Liver (tissue), 3 donors: ENCODE results near the gene VWA5B2.

Source experiments
- RAD21 ChIP-seq, 2 donors: IDR thresholded peaks; 2 replicates each; pipeline ENCODE4 v1.6.1; 2016; ENCODE audit warnings: antibody characterized with exemption in 2 of 2, mild to moderate bottlenecking in 2 of 2
- TAF1 ChIP-seq: conservative IDR thresholded peaks from 2 replicates; pipeline ENCODE4 v1.6.1; 2016; ENCODE audit warnings: antibody characterized with exemption, mild to moderate bottlenecking
- TF ChIP-seq, protein P1 (sequence below): fragments of 150-350 bp; IDR thresholded peaks from 2 replicates; pipeline ENCODE4 v1.5.1; 2017; ENCODE audit warnings: improper control_type of control experiment, low read depth, low read length; ENCODE audit not compliant: missing input control
- TF ChIP-seq, protein P2 (sequence below): IDR thresholded peaks from 2 replicates; pipeline ENCODE4 v1.6.1; 2016; ENCODE audit warnings: antibody characterized with exemption, mild to moderate bottlenecking
- donor health status: healthy.
- donor health status: healthy.

DNA sequence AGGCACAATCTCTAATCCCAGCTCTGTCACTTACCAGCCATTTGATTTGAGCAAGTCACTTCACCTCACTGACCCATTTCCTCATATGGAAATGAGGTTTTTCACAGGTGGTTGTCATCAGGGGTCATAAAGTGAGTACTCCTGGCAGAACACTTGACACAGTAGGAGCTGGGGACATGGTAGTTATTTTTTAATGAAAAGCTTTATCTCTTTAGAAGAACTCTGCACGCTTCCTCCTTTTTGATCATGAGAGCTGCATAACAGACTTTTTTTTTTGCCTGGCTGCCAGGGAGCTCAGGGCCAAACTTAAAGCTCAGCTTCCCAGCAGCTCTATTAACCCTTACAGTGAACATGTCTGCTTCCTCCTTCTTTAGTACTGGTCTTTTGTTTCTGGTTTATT lies 8.4 kb downstream of the VWA5B2 start:
- TF ChIP-seq, protein P1, sequence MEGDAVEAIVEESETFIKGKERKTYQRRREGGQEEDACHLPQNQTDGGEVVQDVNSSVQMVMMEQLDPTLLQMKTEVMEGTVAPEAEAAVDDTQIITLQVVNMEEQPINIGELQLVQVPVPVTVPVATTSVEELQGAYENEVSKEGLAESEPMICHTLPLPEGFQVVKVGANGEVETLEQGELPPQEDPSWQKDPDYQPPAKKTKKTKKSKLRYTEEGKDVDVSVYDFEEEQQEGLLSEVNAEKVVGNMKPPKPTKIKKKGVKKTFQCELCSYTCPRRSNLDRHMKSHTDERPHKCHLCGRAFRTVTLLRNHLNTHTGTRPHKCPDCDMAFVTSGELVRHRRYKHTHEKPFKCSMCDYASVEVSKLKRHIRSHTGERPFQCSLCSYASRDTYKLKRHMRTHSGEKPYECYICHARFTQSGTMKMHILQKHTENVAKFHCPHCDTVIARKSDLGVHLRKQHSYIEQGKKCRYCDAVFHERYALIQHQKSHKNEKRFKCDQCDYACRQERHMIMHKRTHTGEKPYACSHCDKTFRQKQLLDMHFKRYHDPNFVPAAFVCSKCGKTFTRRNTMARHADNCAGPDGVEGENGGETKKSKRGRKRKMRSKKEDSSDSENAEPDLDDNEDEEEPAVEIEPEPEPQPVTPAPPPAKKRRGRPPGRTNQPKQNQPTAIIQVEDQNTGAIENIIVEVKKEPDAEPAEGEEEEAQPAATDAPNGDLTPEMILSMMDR = no peak
- TF ChIP-seq, protein P2, sequence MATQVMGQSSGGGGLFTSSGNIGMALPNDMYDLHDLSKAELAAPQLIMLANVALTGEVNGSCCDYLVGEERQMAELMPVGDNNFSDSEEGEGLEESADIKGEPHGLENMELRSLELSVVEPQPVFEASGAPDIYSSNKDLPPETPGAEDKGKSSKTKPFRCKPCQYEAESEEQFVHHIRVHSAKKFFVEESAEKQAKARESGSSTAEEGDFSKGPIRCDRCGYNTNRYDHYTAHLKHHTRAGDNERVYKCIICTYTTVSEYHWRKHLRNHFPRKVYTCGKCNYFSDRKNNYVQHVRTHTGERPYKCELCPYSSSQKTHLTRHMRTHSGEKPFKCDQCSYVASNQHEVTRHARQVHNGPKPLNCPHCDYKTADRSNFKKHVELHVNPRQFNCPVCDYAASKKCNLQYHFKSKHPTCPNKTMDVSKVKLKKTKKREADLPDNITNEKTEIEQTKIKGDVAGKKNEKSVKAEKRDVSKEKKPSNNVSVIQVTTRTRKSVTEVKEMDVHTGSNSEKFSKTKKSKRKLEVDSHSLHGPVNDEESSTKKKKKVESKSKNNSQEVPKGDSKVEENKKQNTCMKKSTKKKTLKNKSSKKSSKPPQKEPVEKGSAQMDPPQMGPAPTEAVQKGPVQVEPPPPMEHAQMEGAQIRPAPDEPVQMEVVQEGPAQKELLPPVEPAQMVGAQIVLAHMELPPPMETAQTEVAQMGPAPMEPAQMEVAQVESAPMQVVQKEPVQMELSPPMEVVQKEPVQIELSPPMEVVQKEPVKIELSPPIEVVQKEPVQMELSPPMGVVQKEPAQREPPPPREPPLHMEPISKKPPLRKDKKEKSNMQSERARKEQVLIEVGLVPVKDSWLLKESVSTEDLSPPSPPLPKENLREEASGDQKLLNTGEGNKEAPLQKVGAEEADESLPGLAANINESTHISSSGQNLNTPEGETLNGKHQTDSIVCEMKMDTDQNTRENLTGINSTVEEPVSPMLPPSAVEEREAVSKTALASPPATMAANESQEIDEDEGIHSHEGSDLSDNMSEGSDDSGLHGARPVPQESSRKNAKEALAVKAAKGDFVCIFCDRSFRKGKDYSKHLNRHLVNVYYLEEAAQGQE = no peak
- no peak for TF ChIP-seq TAF1
- TF ChIP-seq RAD21 (IDR thresholded peaks at IDR 0.05) = no peak
